IMR-90 (cell line): Measurements from ENCODE around the gene CAMLG. TPM values are rescaled to one million over a fixed set of nuclear protein-coding genes. Genes with fewer than 3 reads are reported as not detected.

Experiments
- ATAC-seq: fragments of 200-7000 bp; cut with Tn5 transposase; 2 replicates; pipeline ENCODE4 v1.9.1; 2020; ENCODE audit warnings: low read depth, mild to moderate bottlenecking, moderate library complexity
- BruUV-seq: library from RNA; stranded (reverse); fragments of 400-500 nt; replicated peaks from 2 replicates; lab custom pipeline; 2021; lab: Mats Ljungman, UMichigan
- CTCF ChIA-PET: fragments of 300-600 bp; formaldehyde crosslinking; extraction: SDS; loops from one replicate; lab custom pipeline; 2021; ENCODE audit warnings: antibody characterized with exemption; lab: Yijun Ruan, JAX
- POLR2A ChIA-PET: fragments of 300-600 bp; sonication (Branson Sonifier 250); formaldehyde crosslinking; loops from one replicate; lab custom pipeline; 2022; ENCODE audit warnings: antibody characterized with exemption; ENCODE audit not compliant: unreplicated experiment; lab: Charles Lee
- DNase-seq: peaks from one replicate; pipeline ENCODE4 v3.0.0; 2013
- H2AFZ ChIP-seq: replicated peaks from 2 replicates; pipeline ENCODE3; 2013; ENCODE audit warnings: low read length, mild to moderate bottlenecking; ENCODE audit not compliant: poor library complexity
- H2AK5ac ChIP-seq: 2 replicates; pipeline ENCODE4 v1.6.1; 2013; ENCODE audit warnings: low read depth, low read length, inconsistent platforms
- H2AK9ac ChIP-seq: replicated peaks from 2 replicates; pipeline ENCODE3; 2013; ENCODE audit warnings: mild to moderate bottlenecking, low read depth, low read length, moderate library complexity; ENCODE audit not compliant: poor library complexity
- H2BK120ac ChIP-seq: 2 replicates; pipeline ENCODE4 v1.6.1; 2013; ENCODE audit warnings: low read depth, low read length, inconsistent platforms
- H2BK15ac ChIP-seq: 3 replicates; pipeline ENCODE4 v1.6.1; 2013; ENCODE audit warnings: low read depth, low read length, inconsistent platforms
- H2BK20ac ChIP-seq: 2 replicates; pipeline ENCODE4 v1.6.1; 2013; ENCODE audit warnings: low read depth, mild to moderate bottlenecking, inconsistent platforms, low read length, moderate library complexity
- H2BK5ac ChIP-seq: 2 replicates; pipeline ENCODE4 v1.6.1; 2013; ENCODE audit warnings: mild to moderate bottlenecking, low read depth, low read length, inconsistent platforms; ENCODE audit not compliant: poor library complexity, severe bottlenecking
- H3K14ac ChIP-seq: replicated peaks from 2 replicates; pipeline ENCODE4 v1.6.1; 2013; ENCODE audit warnings: low read depth, low read length, inconsistent platforms
- H3K18ac ChIP-seq: 2 replicates; pipeline ENCODE4 v1.6.1; 2013; ENCODE audit warnings: low read depth, low read length, control low read depth
- H3K23ac ChIP-seq: 2 replicates; pipeline ENCODE4 v1.6.1; 2013; ENCODE audit warnings: low read depth, low read length, inconsistent platforms
- H3K27ac ChIP-seq: 2 replicates; pipeline ENCODE4 v1.5.1; 2013; ENCODE audit warnings: mild to moderate bottlenecking, control low read depth, low read length; ENCODE audit not compliant: insufficient read depth
- H3K27me3 ChIP-seq: 2 replicates; pipeline ENCODE4 v1.6.1; 2013; ENCODE audit warnings: low read length; ENCODE audit not compliant: control insufficient read depth, insufficient read depth
- H3K36me3 ChIP-seq: 2 replicates; pipeline ENCODE4 v1.6.1; 2013; ENCODE audit warnings: low read length, mixed read lengths; ENCODE audit not compliant: control insufficient read depth, insufficient read depth
- H3K4ac ChIP-seq: 2 replicates; pipeline ENCODE4 v1.6.1; 2013; ENCODE audit warnings: low read depth, low read length, inconsistent platforms
- H3K4me1 ChIP-seq: 2 replicates; pipeline ENCODE4 v1.6.1; 2013; ENCODE audit warnings: low read length, mixed read lengths; ENCODE audit not compliant: control insufficient read depth, insufficient read depth
- H3K4me2 ChIP-seq: 2 replicates; pipeline ENCODE4 v1.6.1; 2013; ENCODE audit warnings: low read depth, mild to moderate bottlenecking, control low read depth, low read length, moderate library complexity
- H3K4me3 ChIP-seq: 2 replicates; pipeline ENCODE4 v1.5.1; 2013; ENCODE audit warnings: low read depth, mild to moderate bottlenecking, control low read depth, low read length, moderate library complexity; ENCODE audit not compliant: insufficient read depth
- H3K56ac ChIP-seq: 2 replicates; pipeline ENCODE4 v1.6.1; 2013; ENCODE audit warnings: low read length, inconsistent platforms; ENCODE audit not compliant: insufficient read depth; ENCODE audit errors: extremely low read depth
- H3K79me1 ChIP-seq, 2 experiments: 2 replicates each; pipeline ENCODE4 v1.6.1; 2013; ENCODE audit warnings: low read length in 2 of 2, inconsistent platforms in 1 of 2, low read depth in 1 of 2
- H3K9ac ChIP-seq: 2 replicates; pipeline ENCODE4 v1.6.1; 2013; ENCODE audit warnings: low read depth, low read length, control low read depth
- H3K9me1 ChIP-seq: 2 replicates; pipeline ENCODE4 v1.6.1; 2013; ENCODE audit warnings: low read length, inconsistent platforms; ENCODE audit not compliant: insufficient read depth
- H3K9me3 ChIP-seq: 2 replicates; pipeline ENCODE4 v1.6.1; 2013; ENCODE audit warnings: low read length; ENCODE audit not compliant: control insufficient read depth, insufficient read depth
- H4K20me1 ChIP-seq: 2 replicates; pipeline ENCODE4 v1.6.1; 2013; ENCODE audit warnings: low read length, inconsistent platforms; ENCODE audit not compliant: insufficient read depth
- H4K5ac ChIP-seq: 2 replicates; pipeline ENCODE4 v1.6.1; 2013; ENCODE audit warnings: mild to moderate bottlenecking, low read depth, low read length, control low read depth
- H4K8ac ChIP-seq, 2 experiments: 2 replicates each; pipeline ENCODE4 v1.6.1; 2013; ENCODE audit warnings: low read depth in 2 of 2, low read length in 2 of 2, control low read depth in 1 of 2, inconsistent platforms in 1 of 2
- H4K91ac ChIP-seq: 2 replicates; pipeline ENCODE4 v1.6.1; 2013; ENCODE audit warnings: low read depth, low read length, inconsistent platforms; ENCODE audit not compliant: insufficient read depth
- CEBPB ChIP-seq: IDR thresholded peaks from 2 replicates; pipeline ENCODE4 v1.6.1; 2012; ENCODE audit warnings: low read depth, low read length, improper control_type of control experiment
- CHD1 ChIP-seq: IDR thresholded peaks from 2 replicates; pipeline ENCODE4 v1.6.1; 2012; ENCODE audit warnings: low read depth, low read length, improper control_type of control experiment
- FOS ChIP-seq: fragments of 150-350 bp; IDR thresholded peaks from 2 replicates; pipeline ENCODE4 v1.6.1; 2016; ENCODE audit warnings: low read depth, low read length
- NFE2L2 ChIP-seq: fragments of 150-350 bp; IDR thresholded peaks from 2 replicates; pipeline ENCODE4 v1.6.1; 2016; ENCODE audit warnings: low read depth, mild to moderate bottlenecking, low read length
- RAD21 ChIP-seq: IDR thresholded peaks from 2 replicates; pipeline ENCODE4 v1.6.1; 2012; ENCODE audit warnings: low read length, improper control_type of control experiment
- RCOR1 ChIP-seq: IDR thresholded peaks from 2 replicates; pipeline ENCODE4 v1.6.1; 2012; ENCODE audit warnings: mild to moderate bottlenecking, low read length, improper control_type of control experiment; ENCODE audit not compliant: insufficient replicate concordance
- SMC3 ChIP-seq: fragments of 150-350 bp; IDR thresholded peaks from 2 replicates; pipeline ENCODE4 v1.6.1; 2016; ENCODE audit warnings: low read depth, mild to moderate bottlenecking, antibody characterized with exemption, low read length, moderate library complexity
- WGBS, 2 experiments: methylation state at CpG; one replicate each; pipeline versions ENCODE4 v1.1.5 to v1.1.7; 2013; ENCODE audit warnings: missing lambda C conversion rate in 2 of 2; ENCODE audit not compliant: insufficient read length in 1 of 2; ENCODE audit errors: extremely low coverage in 2 of 2; 5-methylcytosine and 5-hydroxymethylcytosine counted together
- dilution Hi-C: fragments of 300-500 bp; cut with HindIII; formaldehyde crosslinking; loops from one replicate; pipeline ENCODE4 v1.14.3; 2018; ENCODE audit warnings: low sequenced_read_pairs; ENCODE audit not compliant: unreplicated experiment
- in situ Hi-C: fragments of 300-500 bp; cut with MboI; formaldehyde crosslinking; loops from 3 replicates; pipeline ENCODE4 v1.14.3; 2019; ENCODE audit warnings: low sequenced_read_pairs, inconsistent platforms, mixed read lengths
- intact Hi-C: fragments of 100-400 bp; cut with micrococcal nuclease; formaldehyde crosslinking; loops from 2 replicates; pipeline ENCODE4 v1.10.0; 2022
- polyA plus RNA-seq, 3 experiments: library from polyadenylated mRNA; depleted of rRNA; stranded (reverse); fragments of >200 nt; gene quantifications; 2 replicates each; pipeline ENCODE4 v1.2.3, GENCODE V29; 2012; ENCODE audit warnings: low replicate concordance in 1 of 3
- total RNA-seq: library from RNA; depleted of rRNA; stranded (reverse); fragments of >200 nt; gene quantifications from 2 replicates; pipeline ENCODE4 v1.2.3, GENCODE V29; 2012
- TF ChIP-seq, protein P1 (sequence below): fragments of 150-350 bp; IDR thresholded peaks from 2 replicates; pipeline ENCODE4 v1.6.1; 2016; ENCODE audit warnings: low read depth, mild to moderate bottlenecking, low read length, moderate library complexity, borderline replicate concordance
- TF ChIP-seq, protein P2 (sequence below): fragments of 150-350 bp; IDR thresholded peaks from 2 replicates; pipeline ENCODE4 v1.6.1; 2017; ENCODE audit warnings: mild to moderate bottlenecking, antibody characterized with exemption, low read length, low read depth

CAMLG gene
- total and polyA plus RNA-seq, 2 of the 4 experiments (the other 2 are of a cell fraction): 11.9 to 13.1 TPM

DNA sequence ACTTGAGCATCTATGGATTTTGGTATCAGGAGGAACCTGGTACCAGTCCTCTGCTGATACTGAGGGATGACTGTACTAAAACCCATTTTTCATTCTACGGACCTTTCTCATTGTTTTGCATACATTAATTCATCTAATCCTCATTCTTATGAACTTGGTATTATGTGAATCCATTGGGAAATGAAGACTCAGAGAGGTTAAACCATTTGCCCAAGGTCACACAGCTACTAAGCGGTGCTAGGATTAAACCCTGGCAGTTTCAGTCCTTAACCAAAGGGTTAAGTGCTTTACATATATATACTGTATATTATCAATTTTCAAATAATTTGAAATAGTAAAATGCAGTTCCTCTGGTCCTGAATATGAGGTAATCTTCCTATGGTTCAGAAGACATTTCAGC is 3.8 kb downstream of the CAMLG start:
- H3K14ac ChIP-seq: no peak overlapping the region
- H3K23ac ChIP-seq: no peak overlapping the region
- H2BK15ac ChIP-seq: no peak overlapping the region
- H2BK5ac ChIP-seq: no peak overlapping the region
- no peak overlapping the region for H3K4me3 ChIP-seq
- H2AK9ac ChIP-seq: no peak overlapping the region
- no peaks in the 10 kb centered on the region for H3K27me3 ChIP-seq
- H2AK5ac ChIP-seq: no peak overlapping the region
- no peak overlapping the region for H3K4me2 ChIP-seq
- H3K36me3 ChIP-seq: peaks cover 4% of the 10 kb centered on the region; the same call in 1 of the 2 replicates
- H4K20me1 ChIP-seq: peaks cover 6% of the 10 kb centered on the region; the same call in 1 of the 2 replicates
- H3K56ac ChIP-seq: no peak overlapping the region
- no peaks in the 10 kb centered on the region; the same call in 1 of the 2 replicates for H3K9me1 ChIP-seq
- no peak overlapping the region for H3K27ac ChIP-seq
- H3K9ac ChIP-seq: no peak overlapping the region
- no peak overlapping the region for H2AFZ ChIP-seq
- H3K18ac ChIP-seq: no peak overlapping the region
- no peak overlapping the region for H3K4ac ChIP-seq
- H3K79me1 ChIP-seq: peaks cover 14 to 37% of the 10 kb centered on the region in 2 experiments
- intact Hi-C loops (no loop called here), dilution Hi-C loops (no loop called here), in situ Hi-C loops (no loop called here)
- no peak overlapping the region for H2BK20ac ChIP-seq
- no peaks in the 10 kb centered on the region for H3K9me3 ChIP-seq
- H2BK120ac ChIP-seq: no peak overlapping the region
- H4K8ac ChIP-seq: no peak overlapping the region
- WGBS, 2 experiments: no CpG with 5 or more reads among the region's 2 CpGs
- CTCF ChIA-PET: interaction anchor here (0.6 kb wide), 1 partner anchor 81 kb away, joined by 3 read pairs; no protein-coding TSS in a partner anchor
- POLR2A ChIA-PET: no interaction called here
- no peak overlapping the region for H4K91ac ChIP-seq
- no peak for TF ChIP-seq SMC3
- TF ChIP-seq RAD21: no peak
- no peak for TF ChIP-seq NFE2L2
- TF ChIP-seq CEBPB: no peak
- TF ChIP-seq FOS: no peak
- TF ChIP-seq, protein P1, sequence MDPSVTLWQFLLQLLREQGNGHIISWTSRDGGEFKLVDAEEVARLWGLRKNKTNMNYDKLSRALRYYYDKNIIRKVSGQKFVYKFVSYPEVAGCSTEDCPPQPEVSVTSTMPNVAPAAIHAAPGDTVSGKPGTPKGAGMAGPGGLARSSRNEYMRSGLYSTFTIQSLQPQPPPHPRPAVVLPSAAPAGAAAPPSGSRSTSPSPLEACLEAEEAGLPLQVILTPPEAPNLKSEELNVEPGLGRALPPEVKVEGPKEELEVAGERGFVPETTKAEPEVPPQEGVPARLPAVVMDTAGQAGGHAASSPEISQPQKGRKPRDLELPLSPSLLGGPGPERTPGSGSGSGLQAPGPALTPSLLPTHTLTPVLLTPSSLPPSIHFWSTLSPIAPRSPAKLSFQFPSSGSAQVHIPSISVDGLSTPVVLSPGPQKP: no peak
- TF ChIP-seq, protein P2, sequence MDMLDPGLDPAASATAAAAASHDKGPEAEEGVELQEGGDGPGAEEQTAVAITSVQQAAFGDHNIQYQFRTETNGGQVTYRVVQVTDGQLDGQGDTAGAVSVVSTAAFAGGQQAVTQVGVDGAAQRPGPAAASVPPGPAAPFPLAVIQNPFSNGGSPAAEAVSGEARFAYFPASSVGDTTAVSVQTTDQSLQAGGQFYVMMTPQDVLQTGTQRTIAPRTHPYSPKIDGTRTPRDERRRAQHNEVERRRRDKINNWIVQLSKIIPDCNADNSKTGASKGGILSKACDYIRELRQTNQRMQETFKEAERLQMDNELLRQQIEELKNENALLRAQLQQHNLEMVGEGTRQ: no peak
- TF ChIP-seq RCOR1: no peak
- TF ChIP-seq CHD1: no peak
- no peak for DNase-seq
- ATAC-seq: no peak
- peaks cover 3% of the 10 kb centered on the region; the same call in 1 of the 2 replicates for H3K4me1 ChIP-seq
- BruUV-seq: no TSS peak
- no peak overlapping the region for H4K5ac ChIP-seq
